ENCODE results near the gene BMP7.

The BMP7 gene

DNA sequence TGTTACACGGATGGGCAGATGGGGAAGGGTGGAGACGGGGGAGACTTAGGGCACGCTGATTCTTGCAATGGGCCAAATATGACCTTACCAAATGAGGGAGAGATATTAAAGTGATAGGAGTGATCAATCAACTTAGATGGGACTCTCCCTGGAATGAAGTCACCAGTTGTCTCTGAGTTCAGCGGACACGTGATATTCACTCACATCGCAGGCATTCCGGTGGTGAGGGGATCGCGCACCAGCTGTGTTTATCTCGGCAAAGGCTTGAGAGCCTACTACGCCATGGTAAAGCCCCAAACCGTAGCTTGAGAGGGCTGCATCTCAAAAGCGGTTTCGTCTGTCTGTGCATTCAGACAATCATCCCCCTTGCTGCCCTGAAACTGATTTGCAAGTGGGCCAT, 5.5 kb downstream of the BMP7 start:
- Histone ChIP-seq H3K9me3 (ENCODE audit: control insufficient read depth in 1 of 2, low read length in 2 of 2) (no peaks in the 10 kb centered on the region), H3K27me3 (ENCODE audit: control insufficient read depth in 1 of 2, insufficient read depth in 2 of 2, low read length in 2 of 2) (peaks cover 26 to 45% of the 10 kb centered on the region in 2 donors), H3K4me1 (ENCODE audit: control insufficient read depth in 1 of 2, insufficient read depth in 2 of 2, low read length in 2 of 2) (no peaks in the 10 kb centered on the region), H3K9ac (ENCODE audit: low read depth in 1 of 2, low read length in 2 of 2) (no peak overlapping the region), H3K36me3 (ENCODE audit: control insufficient read depth in 1 of 2, insufficient read depth in 2 of 2, low read length in 2 of 2) (no peaks in the 10 kb centered on the region), H3K4me3 (ENCODE audit: low read depth in 1 of 2, low read length in 2 of 2) (no peak overlapping the region), H3K27ac (ENCODE audit: low read depth, low read length) (no peak overlapping the region)

DNA sequence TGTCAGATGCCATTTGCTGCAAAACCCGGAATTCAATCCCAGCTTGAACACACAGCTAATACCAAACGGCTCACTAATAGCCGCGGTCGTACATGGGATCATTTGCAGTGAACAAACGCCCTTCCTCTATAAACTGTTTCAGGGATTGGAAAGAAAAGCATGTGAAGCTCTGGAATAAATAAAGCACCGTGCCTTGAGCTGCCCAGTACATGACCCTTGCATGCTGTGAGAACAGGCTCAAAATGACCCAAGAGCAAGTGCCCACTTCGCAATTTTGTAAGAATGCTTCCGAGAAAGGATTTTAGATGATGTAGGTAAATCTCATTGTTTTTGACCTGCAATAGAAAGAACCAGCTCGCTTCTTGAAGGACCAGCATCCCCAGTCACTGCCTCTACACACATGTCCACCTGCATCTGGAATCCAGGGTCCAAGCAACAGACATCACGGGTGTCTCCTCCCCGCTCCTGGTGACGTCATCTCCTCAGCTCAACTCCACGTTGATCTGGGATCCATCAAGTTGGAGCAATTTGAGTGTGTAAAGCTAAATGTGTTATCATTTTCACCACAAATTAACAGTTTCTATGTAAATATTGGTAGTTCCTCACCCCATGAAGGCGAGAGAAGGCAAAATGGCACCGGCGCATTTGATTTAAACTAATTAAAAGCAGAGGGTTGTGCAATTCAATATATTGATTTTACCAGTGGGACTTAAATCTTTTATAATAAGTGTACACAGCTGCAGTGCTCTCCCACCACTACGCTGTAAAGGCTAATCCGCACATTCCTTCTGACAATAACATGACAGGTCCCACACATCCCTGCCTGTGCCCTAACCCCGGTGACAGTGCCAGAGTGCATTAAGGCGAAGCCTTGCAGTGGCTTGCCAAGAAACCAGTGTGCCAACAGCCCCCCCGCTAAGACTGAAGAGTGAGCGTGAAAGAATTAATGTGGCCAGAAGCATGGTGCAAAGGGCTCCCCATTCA, 6.2 kb downstream of the BMP7 start:
- Histone ChIP-seq H3K4me3 (ENCODE audit: low read depth in 1 of 2, low read length in 2 of 2) (no peak overlapping the region), H3K36me3 (ENCODE audit: control insufficient read depth in 1 of 2, insufficient read depth in 2 of 2, low read length in 2 of 2) (no peaks in the 10 kb centered on the region), H3K9ac (ENCODE audit: low read depth in 1 of 2, low read length in 2 of 2) (no peak overlapping the region), H3K4me1 (ENCODE audit: control insufficient read depth in 1 of 2, insufficient read depth in 2 of 2, low read length in 2 of 2) (no peaks in the 10 kb centered on the region), H3K9me3 (ENCODE audit: control insufficient read depth in 1 of 2, low read length in 2 of 2) (no peaks in the 10 kb centered on the region), H3K27me3 (ENCODE audit: control insufficient read depth in 1 of 2, insufficient read depth in 2 of 2, low read length in 2 of 2) (peaks cover 23 to 38% of the 10 kb centered on the region in 2 donors), H3K27ac (ENCODE audit: low read depth, low read length) (no peak overlapping the region)

DNA sequence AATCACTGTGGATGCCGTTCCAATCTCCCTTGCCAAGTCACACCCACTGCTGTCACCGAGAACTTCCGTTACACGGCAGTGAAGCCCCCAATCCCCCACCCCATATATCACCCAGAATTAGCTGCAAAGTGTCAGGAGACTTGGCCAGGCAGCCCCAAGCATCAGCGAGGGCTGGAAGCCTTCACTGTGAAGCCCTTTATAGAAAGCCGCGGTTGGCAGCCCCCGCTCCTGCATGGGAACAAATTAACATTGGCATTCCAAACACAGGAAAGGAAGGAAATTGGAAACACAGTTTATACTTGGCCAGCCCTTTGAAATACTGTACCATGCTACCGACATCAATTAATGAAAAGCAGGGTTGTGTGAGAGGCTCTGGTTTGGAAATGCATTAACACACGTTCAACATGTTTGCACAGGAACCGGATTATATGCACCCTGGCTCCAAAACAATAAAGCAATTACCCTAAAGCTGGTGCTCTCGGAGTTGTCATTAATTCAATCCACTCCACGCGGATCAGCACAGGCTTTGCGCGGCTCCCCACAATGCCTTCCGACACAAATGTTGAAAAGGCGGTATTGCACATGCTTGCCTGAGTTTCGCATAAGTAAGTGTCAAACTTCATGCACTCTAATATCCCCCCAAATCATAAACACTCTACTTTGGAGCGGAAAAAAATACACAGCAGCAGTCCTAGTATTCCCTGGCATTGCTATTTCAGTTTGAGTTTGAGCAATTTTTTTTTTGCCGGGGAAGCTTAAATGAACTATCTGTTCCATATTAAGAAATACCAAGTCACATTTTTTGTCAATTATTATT, 7.1 kb downstream of the BMP7 start:
- Histone ChIP-seq H3K9ac (ENCODE audit: low read depth in 1 of 2, low read length in 2 of 2) (no peak overlapping the region), H3K36me3 (ENCODE audit: control insufficient read depth in 1 of 2, insufficient read depth in 2 of 2, low read length in 2 of 2) (no peaks in the 10 kb centered on the region), H3K27ac (ENCODE audit: low read depth, low read length) (no peak overlapping the region), H3K9me3 (ENCODE audit: control insufficient read depth in 1 of 2, low read length in 2 of 2) (no peaks in the 10 kb centered on the region), H3K27me3 (ENCODE audit: control insufficient read depth in 1 of 2, insufficient read depth in 2 of 2, low read length in 2 of 2) (peaks cover 22 to 34% of the 10 kb centered on the region in 2 donors), H3K4me3 (ENCODE audit: low read depth in 1 of 2, low read length in 2 of 2) (no peak overlapping the region), H3K4me1 (ENCODE audit: control insufficient read depth in 1 of 2, insufficient read depth in 2 of 2, low read length in 2 of 2) (no peaks in the 10 kb centered on the region)

DNA sequence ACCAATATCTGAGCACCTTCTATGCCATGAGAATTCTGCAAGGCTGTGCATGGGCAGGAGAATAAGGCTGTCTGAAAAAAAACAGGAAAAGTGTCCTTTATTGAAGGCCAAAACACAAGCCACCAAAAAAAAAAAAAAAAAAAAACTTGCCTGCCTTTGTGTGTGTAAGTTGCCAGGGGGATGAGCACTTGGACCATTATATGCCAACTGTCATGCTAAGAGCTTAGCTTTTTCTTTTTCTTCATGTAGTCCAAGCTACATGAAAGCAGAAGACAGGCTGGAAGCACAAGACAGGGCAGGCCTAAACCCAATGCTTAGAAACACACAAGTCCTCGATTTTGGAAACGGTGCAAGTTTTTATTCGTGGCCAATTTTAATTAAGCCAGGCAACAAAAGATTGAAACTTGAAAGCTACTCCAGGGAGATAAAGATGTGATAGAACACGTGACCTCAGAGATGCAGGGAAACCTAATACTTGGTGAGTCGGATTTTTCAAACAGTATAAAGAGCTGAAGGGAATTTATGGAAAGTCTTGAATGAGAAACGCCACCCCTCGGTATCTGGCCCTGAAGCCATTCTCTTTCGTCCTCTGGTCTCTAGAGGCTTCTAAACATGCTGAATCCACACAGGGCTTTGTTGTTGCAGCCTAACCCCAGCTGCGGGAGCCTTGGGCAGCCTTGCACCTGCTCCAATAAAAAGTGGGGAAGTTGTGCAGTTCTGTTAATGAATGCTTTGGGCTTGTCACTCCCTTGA, 8.6 kb downstream of the BMP7 start:
- Histone ChIP-seq H3K9ac (ENCODE audit: low read depth in 1 of 2, low read length in 2 of 2) (no peak overlapping the region), H3K27ac (ENCODE audit: low read depth, low read length) (no peak overlapping the region), H3K4me1 (ENCODE audit: control insufficient read depth in 1 of 2, insufficient read depth in 2 of 2, low read length in 2 of 2) (no peaks in the 10 kb centered on the region), H3K4me3 (ENCODE audit: low read depth in 1 of 2, low read length in 2 of 2) (no peak overlapping the region), H3K27me3 (ENCODE audit: control insufficient read depth in 1 of 2, insufficient read depth in 2 of 2, low read length in 2 of 2) (peaks cover 16 to 26% of the 10 kb centered on the region in 2 donors), H3K36me3 (ENCODE audit: control insufficient read depth in 1 of 2, insufficient read depth in 2 of 2, low read length in 2 of 2) (no peaks in the 10 kb centered on the region), H3K9me3 (ENCODE audit: control insufficient read depth in 1 of 2, low read length in 2 of 2) (no peaks in the 10 kb centered on the region)

DNA sequence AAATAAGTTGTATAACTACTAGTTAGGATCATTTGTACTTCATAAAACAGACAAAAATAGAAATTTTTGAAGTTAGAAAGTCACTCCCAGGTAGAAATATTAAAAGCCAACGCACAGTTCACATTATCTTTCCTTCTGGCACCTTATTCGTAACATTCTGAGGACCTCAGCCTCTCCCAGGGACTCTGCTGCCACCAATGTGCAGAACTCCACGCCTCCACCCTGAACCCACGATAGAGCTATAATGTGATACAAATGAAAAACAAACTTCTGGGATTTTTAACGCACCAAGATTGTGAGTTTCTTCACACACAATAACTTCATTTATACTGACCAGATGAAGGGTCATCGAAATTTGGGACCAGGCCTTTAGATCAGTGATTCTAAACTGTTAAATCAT, 9.5 kb downstream of the BMP7 start:
- no peaks in the 10 kb centered on the region for H3K36me3 ChIP-seq (ENCODE audit: control insufficient read depth in 1 of 2, insufficient read depth in 2 of 2, low read length in 2 of 2)
- peaks cover 13 to 20% of the 10 kb centered on the region in 2 donors for H3K27me3 ChIP-seq (ENCODE audit: control insufficient read depth in 1 of 2, insufficient read depth in 2 of 2, low read length in 2 of 2)
- no peak overlapping the region for H3K4me3 ChIP-seq (ENCODE audit: low read depth in 1 of 2, low read length in 2 of 2)
- H3K27ac ChIP-seq (ENCODE audit: low read depth, low read length) = no peak overlapping the region
- no peaks in the 10 kb centered on the region for H3K9me3 ChIP-seq (ENCODE audit: control insufficient read depth in 1 of 2, low read length in 2 of 2)
- no peak overlapping the region for H3K9ac ChIP-seq (ENCODE audit: low read depth in 1 of 2, low read length in 2 of 2)
- H3K4me1 ChIP-seq (ENCODE audit: control insufficient read depth in 1 of 2, insufficient read depth in 2 of 2, low read length in 2 of 2) = no peaks in the 10 kb centered on the region

DNA sequence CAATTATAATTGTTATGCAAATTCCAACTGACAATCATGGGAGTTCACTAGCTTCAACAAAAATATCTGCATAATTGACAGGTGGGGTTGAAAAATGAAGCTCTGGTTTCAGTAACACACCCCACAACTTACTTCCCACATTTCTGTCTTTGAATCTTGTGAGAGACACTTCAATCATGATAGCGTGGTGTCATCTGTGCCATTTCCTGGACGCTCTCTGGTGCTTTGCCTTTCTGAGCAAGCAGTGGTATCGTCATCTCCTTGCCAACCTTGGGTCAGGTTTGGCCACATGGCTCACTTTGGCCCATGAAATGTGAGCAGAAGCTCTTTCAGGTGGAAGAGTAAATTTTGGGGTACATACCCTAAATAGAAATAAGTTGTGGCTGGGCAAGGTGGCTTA, 10.2 kb downstream of the BMP7 start:
- Histone ChIP-seq H3K4me1 (ENCODE audit: control insufficient read depth in 1 of 2, insufficient read depth in 2 of 2, low read length in 2 of 2) (no peaks in the 10 kb centered on the region), H3K36me3 (ENCODE audit: control insufficient read depth in 1 of 2, insufficient read depth in 2 of 2, low read length in 2 of 2) (no peaks in the 10 kb centered on the region), H3K27me3 (ENCODE audit: control insufficient read depth in 1 of 2, insufficient read depth in 2 of 2, low read length in 2 of 2) (peaks cover 13 to 16% of the 10 kb centered on the region in 2 donors), H3K9ac (ENCODE audit: low read depth in 1 of 2, low read length in 2 of 2) (no peak overlapping the region), H3K9me3 (ENCODE audit: control insufficient read depth in 1 of 2, low read length in 2 of 2) (no peaks in the 10 kb centered on the region), H3K4me3 (ENCODE audit: low read depth in 1 of 2, low read length in 2 of 2) (no peak overlapping the region), H3K27ac (ENCODE audit: low read depth, low read length) (no peak overlapping the region)

DNA sequence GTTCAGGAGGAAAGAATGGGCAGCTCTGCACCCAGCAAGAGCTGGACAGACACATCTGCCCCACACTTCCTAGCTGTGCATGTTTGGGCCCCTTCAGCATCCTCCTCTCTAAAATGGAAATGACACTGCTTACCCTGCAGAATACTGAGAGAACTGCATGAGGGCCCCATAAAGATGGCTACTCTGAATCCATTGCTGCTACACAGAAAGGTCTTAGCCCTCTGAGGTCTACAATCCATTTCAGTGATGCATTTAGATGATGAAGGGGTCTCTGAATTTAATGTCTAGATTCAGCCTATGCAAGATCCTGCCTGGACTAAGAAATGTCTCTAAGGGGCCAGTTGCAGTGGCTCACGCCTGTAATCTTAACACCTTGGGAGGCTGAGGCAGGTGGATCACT, 11.3 kb downstream of the BMP7 start:
- Histone ChIP-seq H3K36me3 (ENCODE audit: control insufficient read depth in 1 of 2, insufficient read depth in 2 of 2, low read length in 2 of 2) (no peaks in the 10 kb centered on the region), H3K27me3 (ENCODE audit: control insufficient read depth in 1 of 2, insufficient read depth in 2 of 2, low read length in 2 of 2) (peaks cover 9 to 11% of the 10 kb centered on the region in 2 donors), H3K9ac (ENCODE audit: low read depth in 1 of 2, low read length in 2 of 2) (no peak overlapping the region), H3K4me3 (ENCODE audit: low read depth in 1 of 2, low read length in 2 of 2) (no peak overlapping the region), H3K27ac (ENCODE audit: low read depth, low read length) (no peak overlapping the region), H3K4me1 (ENCODE audit: control insufficient read depth in 1 of 2, insufficient read depth in 2 of 2, low read length in 2 of 2) (no peaks in the 10 kb centered on the region), H3K9me3 (ENCODE audit: control insufficient read depth in 1 of 2, low read length in 2 of 2) (no peaks in the 10 kb centered on the region)

DNA sequence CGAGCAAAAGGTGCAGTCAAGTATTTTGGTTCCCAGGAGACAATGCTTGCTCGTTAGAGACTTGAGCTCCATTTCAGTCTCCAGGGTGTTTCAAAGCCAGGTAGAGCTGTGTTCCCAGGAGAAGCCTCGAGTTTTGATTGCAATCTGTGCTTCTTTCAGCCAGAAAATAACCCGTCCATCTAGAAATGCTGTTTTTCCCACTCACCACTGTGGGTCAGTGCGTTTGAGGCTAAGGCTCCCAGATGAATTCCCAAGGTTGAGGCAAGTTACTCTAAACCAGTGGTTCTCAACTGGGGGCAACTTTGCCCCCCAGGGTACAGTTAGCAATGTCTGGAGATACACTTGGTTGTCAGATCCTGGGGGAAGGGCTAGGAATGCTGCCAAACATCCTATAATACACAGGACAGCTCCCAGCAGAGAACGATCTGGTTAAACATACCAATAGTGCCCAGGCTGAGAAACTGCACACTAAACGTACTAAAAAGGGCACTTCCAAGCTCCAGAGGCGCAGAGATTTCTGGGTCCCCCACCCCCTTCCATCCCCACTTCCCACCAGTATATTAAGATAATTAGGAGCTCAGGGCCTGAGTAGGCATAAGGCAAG, 13.8 kb downstream of the BMP7 start:
- Histone ChIP-seq H3K4me1 (ENCODE audit: control insufficient read depth in 1 of 2, insufficient read depth in 2 of 2, low read length in 2 of 2) (no peaks in the 10 kb centered on the region), H3K9ac (ENCODE audit: low read depth in 1 of 2, low read length in 2 of 2) (no peak overlapping the region), H3K4me3 (ENCODE audit: low read depth in 1 of 2, low read length in 2 of 2) (no peak overlapping the region), H3K27ac (ENCODE audit: low read depth, low read length) (no peak overlapping the region), H3K9me3 (ENCODE audit: control insufficient read depth in 1 of 2, low read length in 2 of 2) (no peaks in the 10 kb centered on the region), H3K36me3 (ENCODE audit: control insufficient read depth in 1 of 2, insufficient read depth in 2 of 2, low read length in 2 of 2) (no peaks in the 10 kb centered on the region), H3K27me3 (ENCODE audit: control insufficient read depth in 1 of 2, insufficient read depth in 2 of 2, low read length in 2 of 2) (peaks cover 0 to 5% of the 10 kb centered on the region in 2 donors)

DNA sequence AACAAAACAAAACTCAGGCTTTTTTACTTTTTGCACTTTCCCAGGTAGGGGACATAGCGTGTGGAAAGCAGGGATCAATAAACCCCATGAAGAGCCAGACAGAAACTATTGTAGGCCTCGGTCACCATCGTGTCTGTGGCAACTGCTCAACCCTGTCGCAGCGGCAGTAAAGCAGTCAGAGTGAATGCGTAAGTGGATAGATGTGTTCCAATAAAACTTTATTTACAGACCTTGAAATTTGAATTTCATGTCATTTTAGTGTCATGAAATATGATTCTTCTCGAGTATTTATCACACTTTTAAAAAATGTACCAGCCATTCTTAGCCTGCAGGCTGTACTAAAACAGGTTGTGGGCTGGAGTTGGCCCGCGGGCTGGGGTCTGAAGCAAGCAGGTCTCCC, 14.5 kb downstream of the BMP7 start:
- H3K27ac ChIP-seq (ENCODE audit: low read depth, low read length) = no peak overlapping the region
- no peak overlapping the region for H3K9ac ChIP-seq (ENCODE audit: low read depth in 1 of 2, low read length in 2 of 2)
- peaks cover 0 to 5% of the 10 kb centered on the region in 2 donors for H3K27me3 ChIP-seq (ENCODE audit: control insufficient read depth in 1 of 2, insufficient read depth in 2 of 2, low read length in 2 of 2)
- H3K4me1 ChIP-seq (ENCODE audit: control insufficient read depth in 1 of 2, insufficient read depth in 2 of 2, low read length in 2 of 2) = no peaks in the 10 kb centered on the region
- H3K4me3 ChIP-seq (ENCODE audit: low read depth in 1 of 2, low read length in 2 of 2) = no peak overlapping the region
- no peaks in the 10 kb centered on the region for H3K36me3 ChIP-seq (ENCODE audit: control insufficient read depth in 1 of 2, insufficient read depth in 2 of 2, low read length in 2 of 2)
- H3K9me3 ChIP-seq (ENCODE audit: control insufficient read depth in 1 of 2, low read length in 2 of 2) = no peaks in the 10 kb centered on the region

All from duodenal mucosa (tissue), 2 donors.